Measurements from ENCODE around the gene TRPM3. TPM values are rescaled to one million over a fixed set of nuclear protein-coding genes. Genes with fewer than 3 reads are reported as not detected.

Gene TRPM3
- total and polyA plus RNA-seq, 9 of the 15 experiments (the other 6 are each of a cell fraction or from before 2014, with no cell fraction given): 0.04 TPM; not detected in 8

DNA sequence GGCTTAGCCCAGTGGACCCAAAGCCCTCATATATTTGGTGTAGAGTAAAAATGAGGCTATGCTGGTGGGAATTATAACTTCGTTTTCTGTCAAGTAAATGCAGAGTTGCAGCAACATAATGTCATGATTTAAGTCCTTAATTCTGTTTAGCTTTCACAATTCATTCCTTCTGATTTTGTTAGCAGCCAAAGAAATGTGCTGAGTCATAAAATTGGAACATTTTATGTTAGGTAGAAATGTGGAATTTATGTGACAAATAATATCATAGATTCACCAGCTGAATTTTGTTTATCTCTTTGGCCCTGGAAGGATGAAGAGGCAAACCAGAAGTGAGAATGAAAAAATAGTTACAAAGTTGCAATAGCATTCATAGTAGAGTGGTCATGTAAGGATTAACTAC, 247.0 kb downstream of the TRPM3 start (continued):
- TF ChIP-seq CCNT2 (IDR thresholded peaks at IDR 0.05; ENCODE audit: borderline replicate concordance, extremely low read depth, insufficient read length, low read depth, low read length): no peak
- no peak for TF ChIP-seq RFX7 (CRISPR knock-in tag; IDR thresholded peaks at IDR 0.05)

DNA sequence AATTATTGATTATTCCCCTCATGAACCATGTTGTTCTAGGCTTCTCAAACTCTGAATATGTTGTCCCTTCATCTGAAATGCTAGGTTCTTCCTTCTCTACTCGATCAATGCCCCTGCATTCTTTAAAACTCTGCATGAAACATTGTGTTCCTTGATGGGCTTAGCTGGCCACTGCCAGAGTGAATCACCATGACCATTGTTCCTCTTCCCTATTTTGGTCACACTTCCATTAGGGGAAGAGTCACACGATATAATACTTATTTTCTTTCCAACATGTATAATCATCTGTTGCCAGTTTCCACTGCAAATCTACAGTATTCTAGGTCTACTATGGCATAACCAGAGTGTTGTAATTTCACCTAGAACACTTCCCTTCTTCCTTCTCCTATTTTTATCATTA, 247.9 kb downstream of the TRPM3 start:
- no peak overlapping the region for H2AFZ ChIP-seq (ENCODE audit: low read depth, low read length)
- no peaks in the 10 kb centered on the region for H3K36me3 ChIP-seq (ENCODE audit: control insufficient read depth, insufficient read depth, low read length)
- no peaks in the 10 kb centered on the region for H3K27me3 ChIP-seq (ENCODE audit: control insufficient read depth in 2 of 2, insufficient read depth in 2 of 2, low read length in 2 of 2)
- POLR2A ChIA-PET: no interaction called here
- CTCF ChIA-PET (ENCODE audit: low intra/inter-chr PET ratio): no interaction called here
- no peak overlapping the region for H3K4me3 ChIP-seq
- no peaks in the 10 kb centered on the region for H4K20me1 ChIP-seq (replicated peaks; ENCODE audit: control insufficient read depth, insufficient read depth, low read length)
- in situ Hi-C loops (cut with MboI) (no loop called here), intact Hi-C loops (cut with micrococcal nuclease) (no loop called here)
- no peaks in the 10 kb centered on the region for H3K9me3 ChIP-seq (replicated peaks; ENCODE audit: control insufficient read depth, insufficient read depth, low read depth, low read length)
- no peaks in the 10 kb centered on the region for H3K79me2 ChIP-seq (ENCODE audit: control insufficient read depth, insufficient read depth, low read length)
- no peak overlapping the region for H3K9ac ChIP-seq (ENCODE audit: insufficient read depth in 1 of 2, low read depth in 2 of 2, low read length in 2 of 2)
- FAIRE-seq (no peak), DNase-seq (ENCODE audit: extremely low read depth in 1 of 4, low spot score in 3 of 4) (no peak), ATAC-seq (no peak)
- BruUV-seq (replicated peaks): no TSS peak
- no peaks in the 10 kb centered on the region for H3K9me1 ChIP-seq (ENCODE audit: control insufficient read depth, insufficient read depth, low read length)
- 0% methylated on average over 2 of the region's 2 CpGs for WGBS (ENCODE audit: insufficient coverage, low coverage, missing lambda C conversion rate)
- H3K4me2 ChIP-seq (ENCODE audit: insufficient read depth, low read length): no peak overlapping the region
- no peaks in the 10 kb centered on the region for H3K4me1 ChIP-seq (replicated peaks in 1 of 2; ENCODE audit: control insufficient read depth in 2 of 2, insufficient read depth in 2 of 2, low read length in 2 of 2)
- TF ChIP-seq TCFL5 (CRISPR knock-in tag; conservative IDR thresholded peaks at IDR 0.05) (no peak), MCM2 (IDR thresholded peaks at IDR 0.05; ENCODE audit: low read depth) (no peak), SMARCC2 (IDR thresholded peaks at IDR 0.05; ENCODE audit: low read depth) (no peak), SIN3A (IDR thresholded peaks at IDR 0.05; ENCODE audit: borderline replicate concordance in 2 of 2, control insufficient read depth in 1 of 2, low read depth in 2 of 2, low read length in 2 of 2) (no peak), CEBPB (tag; IDR thresholded peaks at IDR 0.05) (no peak), FOXK2 (conservative IDR thresholded peaks at IDR 0.05 in 1 of 2, IDR thresholded peaks at IDR 0.05 in 1 of 2; ENCODE audit: low read depth in 2 of 2) (no peak), MIER1 (IDR thresholded peaks at IDR 0.05; ENCODE audit: low read depth) (no peak), TAL1 (IDR thresholded peaks at IDR 0.05) (no peak), NR2F6 (CRISPR knock-in tag; IDR thresholded peaks at IDR 0.05) (no peak), ZNF583 (CRISPR knock-in tag; IDR thresholded peaks at IDR 0.05) (no peak), MBD2 (IDR thresholded peaks at IDR 0.05; ENCODE audit: borderline replicate concordance, low read depth) (no peak), ESRRA (IDR thresholded peaks at IDR 0.05; ENCODE audit: borderline replicate concordance, low read depth) (no peak), OTX1 (CRISPR knock-in tag; IDR thresholded peaks at IDR 0.05) (no peak)
- TF ChIP-seq, protein P1, sequence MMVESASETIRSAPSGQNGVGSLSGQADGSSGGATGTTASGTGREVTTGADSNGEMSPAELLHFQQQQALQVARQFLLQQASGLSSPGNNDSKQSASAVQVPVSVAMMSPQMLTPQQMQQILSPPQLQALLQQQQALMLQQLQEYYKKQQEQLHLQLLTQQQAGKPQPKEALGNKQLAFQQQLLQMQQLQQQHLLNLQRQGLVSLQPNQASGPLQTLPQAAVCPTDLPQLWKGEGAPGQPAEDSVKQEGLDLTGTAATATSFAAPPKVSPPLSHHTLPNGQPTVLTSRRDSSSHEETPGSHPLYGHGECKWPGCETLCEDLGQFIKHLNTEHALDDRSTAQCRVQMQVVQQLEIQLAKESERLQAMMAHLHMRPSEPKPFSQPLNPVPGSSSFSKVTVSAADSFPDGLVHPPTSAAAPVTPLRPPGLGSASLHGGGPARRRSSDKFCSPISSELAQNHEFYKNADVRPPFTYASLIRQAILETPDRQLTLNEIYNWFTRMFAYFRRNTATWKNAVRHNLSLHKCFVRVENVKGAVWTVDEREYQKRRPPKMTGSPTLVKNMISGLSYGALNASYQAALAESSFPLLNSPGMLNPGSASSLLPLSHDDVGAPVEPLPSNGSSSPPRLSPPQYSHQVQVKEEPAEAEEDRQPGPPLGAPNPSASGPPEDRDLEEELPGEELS (CRISPR knock-in tag; IDR thresholded peaks at IDR 0.05; ENCODE audit: borderline replicate concordance): no peak
- no peak overlapping the region for H3K27ac ChIP-seq (ENCODE audit: extremely low read depth, low read depth, low read length)

All from K562 (cell line).